ENCODE data around the gene P3H3. TPM values are rescaled to one million over a fixed set of nuclear protein-coding genes. Genes with fewer than 3 reads are reported as not detected.

The P3H3 gene
- total RNA-seq, 4 donors from 2014 or later: 27.4 to 90.1 (median 59.9) TPM

DNA sequence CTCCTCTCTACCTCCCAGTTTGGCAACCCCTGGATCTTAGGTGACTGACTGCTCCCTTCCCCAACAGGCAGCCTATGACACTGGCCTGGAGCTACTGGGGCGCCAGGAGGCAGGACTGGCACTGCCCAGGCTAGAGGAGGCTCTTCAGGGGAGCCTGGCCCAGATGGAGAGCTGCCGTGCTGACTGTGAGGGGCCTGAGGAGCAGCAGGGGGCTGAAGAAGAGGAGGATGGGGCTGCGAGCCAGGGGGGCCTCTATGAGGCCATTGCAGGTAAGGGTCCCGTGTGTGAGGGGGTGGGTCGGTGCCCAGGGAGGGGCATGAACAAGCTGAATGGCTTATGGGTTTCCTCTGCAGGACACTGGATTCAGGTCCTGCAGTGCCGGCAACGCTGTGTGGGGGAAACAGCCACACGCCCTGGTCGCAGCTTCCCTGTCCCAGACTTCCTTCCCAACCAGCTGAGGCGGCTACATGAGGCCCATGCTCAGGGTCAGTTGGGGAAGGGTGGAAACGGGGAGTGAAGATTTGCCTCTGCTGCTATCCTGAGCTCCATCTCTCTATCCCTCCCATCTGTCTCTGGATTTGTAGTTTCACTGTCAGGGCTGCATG, 2.2 kb downstream of the P3H3 start:
- DNase-seq: no peak
- Histone ChIP-seq H3K27ac (peak overlapping the region; percentile 90 to 97), H3K4me1 (peaks cover 5 to 6% of the 10 kb centered on the region in 2 donors), H3K27me3 (no peaks in the 10 kb centered on the region), H3K4me3 (no peak overlapping the region), H3K36me3 (no peaks in the 10 kb centered on the region), H3K9me3 (no peaks in the 10 kb centered on the region)
- intact Hi-C loops (cut with DNase I; ENCODE audit: low total_unique reads): no loop called here
- TF ChIP-seq, protein P1, sequence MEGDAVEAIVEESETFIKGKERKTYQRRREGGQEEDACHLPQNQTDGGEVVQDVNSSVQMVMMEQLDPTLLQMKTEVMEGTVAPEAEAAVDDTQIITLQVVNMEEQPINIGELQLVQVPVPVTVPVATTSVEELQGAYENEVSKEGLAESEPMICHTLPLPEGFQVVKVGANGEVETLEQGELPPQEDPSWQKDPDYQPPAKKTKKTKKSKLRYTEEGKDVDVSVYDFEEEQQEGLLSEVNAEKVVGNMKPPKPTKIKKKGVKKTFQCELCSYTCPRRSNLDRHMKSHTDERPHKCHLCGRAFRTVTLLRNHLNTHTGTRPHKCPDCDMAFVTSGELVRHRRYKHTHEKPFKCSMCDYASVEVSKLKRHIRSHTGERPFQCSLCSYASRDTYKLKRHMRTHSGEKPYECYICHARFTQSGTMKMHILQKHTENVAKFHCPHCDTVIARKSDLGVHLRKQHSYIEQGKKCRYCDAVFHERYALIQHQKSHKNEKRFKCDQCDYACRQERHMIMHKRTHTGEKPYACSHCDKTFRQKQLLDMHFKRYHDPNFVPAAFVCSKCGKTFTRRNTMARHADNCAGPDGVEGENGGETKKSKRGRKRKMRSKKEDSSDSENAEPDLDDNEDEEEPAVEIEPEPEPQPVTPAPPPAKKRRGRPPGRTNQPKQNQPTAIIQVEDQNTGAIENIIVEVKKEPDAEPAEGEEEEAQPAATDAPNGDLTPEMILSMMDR (IDR thresholded peaks at IDR 0.05): no peak
- no peak for TF ChIP-seq POLR2A (IDR thresholded peaks at IDR 0.05)

DNA sequence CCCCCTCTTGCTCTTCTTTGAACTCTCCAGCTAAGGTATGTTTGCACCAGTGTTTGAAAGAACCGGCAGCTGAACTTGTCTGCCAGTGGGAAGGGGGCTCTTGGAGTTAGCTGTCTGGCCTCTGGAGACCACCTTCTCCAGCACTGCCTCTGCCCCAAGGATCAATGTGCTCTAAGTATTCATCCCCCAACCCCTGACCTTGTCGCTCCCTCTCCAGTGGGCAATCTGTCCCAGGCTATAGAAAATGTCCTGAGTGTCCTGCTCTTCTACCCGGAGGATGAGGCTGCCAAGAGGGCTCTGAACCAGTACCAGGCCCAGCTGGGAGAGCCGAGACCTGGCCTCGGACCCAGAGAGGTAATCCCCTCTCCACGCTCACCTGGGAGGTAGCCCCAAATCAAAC, 2.8 kb downstream of the P3H3 start:
- H3K4me3 ChIP-seq: no peak overlapping the region
- H3K27me3 ChIP-seq: no peaks in the 10 kb centered on the region
- H3K27ac ChIP-seq: no peak overlapping the region
- peaks cover 5 to 6% of the 10 kb centered on the region in 2 donors for H3K4me1 ChIP-seq
- DNase-seq: no peak
- H3K9me3 ChIP-seq: no peaks in the 10 kb centered on the region
- intact Hi-C loops (cut with DNase I; ENCODE audit: low total_unique reads): no loop called here
- H3K36me3 ChIP-seq: no peaks in the 10 kb centered on the region
- TF ChIP-seq, protein P1 (IDR thresholded peaks at IDR 0.05): no peak
- no peak for TF ChIP-seq POLR2A (IDR thresholded peaks at IDR 0.05)

DNA sequence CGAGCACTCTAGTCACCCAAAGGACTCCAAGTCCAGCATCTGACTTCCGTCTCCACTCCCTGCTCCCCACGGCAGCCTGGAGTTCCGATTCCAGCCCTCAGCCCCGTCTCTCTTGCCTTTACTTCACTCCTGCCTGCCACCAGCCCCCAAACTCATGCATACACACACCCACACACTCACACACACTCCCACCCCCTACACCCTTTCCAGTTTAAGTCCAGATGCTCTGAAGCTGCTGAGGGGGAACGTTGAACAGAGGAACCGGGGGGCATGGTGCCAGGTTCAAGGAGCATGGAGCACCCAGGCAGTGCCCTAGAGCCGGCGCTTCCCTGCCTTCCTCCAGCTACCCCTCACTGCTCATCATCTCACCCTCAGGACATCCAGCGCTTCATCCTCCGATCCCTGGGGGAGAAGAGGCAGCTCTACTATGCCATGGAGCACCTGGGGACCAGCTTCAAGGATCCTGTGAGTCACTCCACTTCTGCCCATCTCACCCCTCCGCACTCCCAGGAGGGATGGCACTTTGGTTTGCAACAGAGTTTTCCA, 3.3 kb downstream of the P3H3 start:
- H3K27ac ChIP-seq: no peak overlapping the region
- no peaks in the 10 kb centered on the region for H3K36me3 ChIP-seq
- H3K27me3 ChIP-seq: no peaks in the 10 kb centered on the region
- intact Hi-C loops (cut with DNase I; ENCODE audit: low total_unique reads): no loop called here
- DNase-seq: no peak
- TF ChIP-seq POLR2A (IDR thresholded peaks at IDR 0.05): no peak
- TF ChIP-seq, protein P1 (IDR thresholded peaks at IDR 0.05): no peak
- H3K4me3 ChIP-seq: no peak overlapping the region
- H3K4me1 ChIP-seq: peaks cover 5 to 6% of the 10 kb centered on the region in 2 donors
- H3K9me3 ChIP-seq: no peaks in the 10 kb centered on the region

DNA sequence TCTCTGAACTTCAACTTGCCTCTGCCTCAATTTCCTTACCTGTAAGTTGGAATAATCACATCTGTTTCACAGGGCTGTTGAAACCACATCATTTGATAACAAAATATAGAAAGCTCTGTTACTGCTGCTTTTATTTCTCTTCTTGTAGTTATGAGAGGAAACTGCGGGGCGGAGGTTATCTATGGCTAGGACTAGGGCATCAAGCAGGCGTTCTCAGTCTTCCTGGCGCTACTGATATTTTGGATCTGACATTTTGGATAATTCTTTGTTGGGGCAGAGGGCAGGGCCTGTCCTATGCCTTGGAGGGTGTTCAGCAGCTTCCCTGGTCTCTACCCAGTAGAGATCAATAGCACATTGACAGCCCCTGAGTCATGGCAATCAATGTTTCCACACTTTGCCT, 3.9 kb downstream of the P3H3 start:
- TF ChIP-seq POLR2A (IDR thresholded peaks at IDR 0.05): no peak
- TF ChIP-seq, protein P1 (IDR thresholded peaks at IDR 0.05): no peak
- peak overlapping the region in 1 of 2 donors; percentile 78 for H3K27ac ChIP-seq
- no peaks in the 10 kb centered on the region for H3K9me3 ChIP-seq
- intact Hi-C loops (cut with DNase I; ENCODE audit: low total_unique reads): no loop called here
- no peak for DNase-seq
- no peaks in the 10 kb centered on the region for H3K36me3 ChIP-seq
- no peak overlapping the region for H3K4me3 ChIP-seq
- H3K27me3 ChIP-seq: no peaks in the 10 kb centered on the region
- peaks cover 2 to 6% of the 10 kb centered on the region in 2 donors for H3K4me1 ChIP-seq

DNA sequence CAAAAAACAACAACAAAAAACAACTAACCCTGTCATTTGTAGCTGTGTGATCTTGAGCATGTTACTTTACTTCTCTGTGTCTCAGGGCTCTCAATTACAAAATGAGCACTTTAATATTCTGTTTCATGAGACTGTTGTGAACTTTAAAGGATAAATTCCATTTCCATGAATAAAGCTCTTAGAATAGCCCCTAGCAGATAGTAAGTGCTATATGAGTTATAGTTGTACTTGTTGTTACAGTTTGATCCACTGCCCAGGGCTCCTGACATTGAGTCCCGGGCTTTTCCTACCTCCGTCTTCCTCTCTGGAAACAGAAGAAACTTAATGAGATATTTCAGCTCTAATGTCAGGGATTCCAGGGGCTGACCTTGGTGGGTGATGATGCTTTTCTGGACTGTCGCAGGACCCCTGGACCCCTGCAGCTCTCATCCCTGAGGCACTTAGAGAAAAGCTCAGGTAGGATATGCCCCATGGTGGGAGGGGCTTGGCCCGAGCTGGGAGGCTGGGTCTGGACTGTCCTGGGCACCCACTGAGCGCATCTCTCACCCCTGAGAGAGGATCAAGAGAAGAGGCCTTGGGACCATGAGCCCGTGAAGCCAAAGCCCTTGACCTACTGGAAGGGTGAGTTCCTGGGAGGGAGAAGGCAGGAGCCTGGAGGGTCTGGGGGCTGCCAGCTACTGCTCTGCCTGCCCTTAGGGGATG, 5.1 kb downstream of the P3H3 start:
- Histone ChIP-seq H3K9me3 (no peaks in the 10 kb centered on the region), H3K27ac (peak overlapping the region; percentile 59 to 78), H3K4me3 (no peak overlapping the region), H3K27me3 (no peaks in the 10 kb centered on the region), H3K36me3 (no peaks in the 10 kb centered on the region), H3K4me1 (peaks cover 0 to 6% of the 10 kb centered on the region in 2 donors)
- no peak for DNase-seq
- intact Hi-C loops (cut with DNase I; ENCODE audit: low total_unique reads): no loop called here
- TF ChIP-seq POLR2A (IDR thresholded peaks at IDR 0.05): no peak
- TF ChIP-seq, protein P1 (IDR thresholded peaks at IDR 0.05): no peak

Data from uterus (tissue), 4 donors.